A549 (cell line): ENCODE measurements around the gene GCM1.

ENCODE experiments used
- RCOR1 ChIP-seq: fragments of 150-350 bp; IDR thresholded peaks from 2 replicates; pipeline ENCODE4 v1.6.1; 2014; ENCODE audit warnings: antibody characterized with exemption, low read length, low read depth
- TF ChIP-seq, protein P1 (sequence below): fragments of >200 bp; sonication (Bioruptor Twin); formaldehyde crosslinking; IDR thresholded peaks from 3 replicates; pipeline ENCODE4 v1.5.1; 2016

DNA sequence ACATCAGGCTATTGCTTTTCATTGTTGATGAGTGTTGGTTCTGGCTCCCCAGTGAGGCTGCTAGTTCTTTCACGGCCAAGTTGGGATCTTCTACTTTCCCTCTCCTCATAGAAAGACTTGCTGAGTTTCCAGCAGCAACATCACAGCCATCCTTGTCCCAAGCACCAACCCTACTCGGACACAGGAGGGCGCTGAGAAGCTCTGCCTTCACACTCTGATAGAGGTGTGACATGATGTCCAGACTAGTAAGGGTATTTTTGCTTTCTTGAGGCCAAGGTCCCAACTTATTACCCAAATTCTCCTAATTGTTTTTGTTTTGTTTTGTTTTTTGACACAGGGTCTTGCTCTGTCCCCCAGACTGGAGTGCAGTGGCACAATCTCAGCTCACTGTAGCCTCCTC, 3.0 kb upstream of the GCM1 start:
- no peak for TF ChIP-seq RCOR1
- TF ChIP-seq, protein P1, sequence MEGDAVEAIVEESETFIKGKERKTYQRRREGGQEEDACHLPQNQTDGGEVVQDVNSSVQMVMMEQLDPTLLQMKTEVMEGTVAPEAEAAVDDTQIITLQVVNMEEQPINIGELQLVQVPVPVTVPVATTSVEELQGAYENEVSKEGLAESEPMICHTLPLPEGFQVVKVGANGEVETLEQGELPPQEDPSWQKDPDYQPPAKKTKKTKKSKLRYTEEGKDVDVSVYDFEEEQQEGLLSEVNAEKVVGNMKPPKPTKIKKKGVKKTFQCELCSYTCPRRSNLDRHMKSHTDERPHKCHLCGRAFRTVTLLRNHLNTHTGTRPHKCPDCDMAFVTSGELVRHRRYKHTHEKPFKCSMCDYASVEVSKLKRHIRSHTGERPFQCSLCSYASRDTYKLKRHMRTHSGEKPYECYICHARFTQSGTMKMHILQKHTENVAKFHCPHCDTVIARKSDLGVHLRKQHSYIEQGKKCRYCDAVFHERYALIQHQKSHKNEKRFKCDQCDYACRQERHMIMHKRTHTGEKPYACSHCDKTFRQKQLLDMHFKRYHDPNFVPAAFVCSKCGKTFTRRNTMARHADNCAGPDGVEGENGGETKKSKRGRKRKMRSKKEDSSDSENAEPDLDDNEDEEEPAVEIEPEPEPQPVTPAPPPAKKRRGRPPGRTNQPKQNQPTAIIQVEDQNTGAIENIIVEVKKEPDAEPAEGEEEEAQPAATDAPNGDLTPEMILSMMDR, result no peak
